Osteoblast (primary cell): ENCODE data around the gene OGFOD1. TPM values are rescaled to one million over a fixed set of nuclear protein-coding genes. Genes with fewer than 3 reads are reported as not detected.

ENCODE experiments used
- DNase-seq: peaks from one replicate; pipeline ENCODE4 v3.0.0; 2011; ENCODE audit warnings: low spot score, mixed read lengths; ENCODE audit not compliant: insufficient read length; ENCODE audit errors: missing footprints
- H2AFZ ChIP-seq: 2 replicates; pipeline ENCODE4 v1.6.0; 2011; ENCODE audit warnings: mild to moderate bottlenecking, low read length
- H3K27ac ChIP-seq: 2 replicates; pipeline ENCODE4 v1.5.1; 2011; ENCODE audit warnings: mild to moderate bottlenecking, low read depth, low read length, moderate library complexity
- H3K27me3 ChIP-seq: 2 replicates; pipeline ENCODE4 v1.6.0; 2012; ENCODE audit warnings: mild to moderate bottlenecking, control low read depth, inconsistent platforms, low read length, moderate library complexity; ENCODE audit not compliant: insufficient read depth
- H3K36me3 ChIP-seq: 2 replicates; pipeline ENCODE4 v1.5.1; 2011; ENCODE audit warnings: mild to moderate bottlenecking, low read length, control low read depth, moderate library complexity; ENCODE audit not compliant: insufficient read depth
- H3K4me1 ChIP-seq: 2 replicates; pipeline ENCODE4 v1.5.1; 2011; ENCODE audit warnings: mild to moderate bottlenecking, low read length, control low read depth, moderate library complexity; ENCODE audit not compliant: insufficient read depth
- H3K4me2 ChIP-seq: 2 replicates; pipeline ENCODE4 v1.6.0; 2011; ENCODE audit warnings: mild to moderate bottlenecking, low read length; ENCODE audit not compliant: insufficient read depth
- H3K4me3 ChIP-seq: fragments of 200-600 bp; sonication (generic); 3 replicates; pipeline ENCODE4 v1.5.1; 2012; ENCODE audit warnings: mild to moderate bottlenecking, low read length, inconsistent platforms; ENCODE audit not compliant: insufficient read depth
- H3K79me2 ChIP-seq: 2 replicates; pipeline ENCODE4 v1.6.0; 2012; ENCODE audit warnings: mild to moderate bottlenecking, low read length, control low read depth, inconsistent platforms; ENCODE audit not compliant: insufficient read depth
- H3K9me3 ChIP-seq: 2 replicates; pipeline ENCODE4 v1.5.1; 2011; ENCODE audit warnings: low read depth, low read length, control low read depth
- H4K20me1 ChIP-seq: 2 replicates; pipeline ENCODE4 v1.6.0; 2012; ENCODE audit warnings: mild to moderate bottlenecking, low read length, control low read depth; ENCODE audit not compliant: insufficient read depth
- total RNA-seq: library from RNA; depleted of rRNA; stranded (reverse); fragments of >200 nt; gene quantifications from 2 replicates; pipeline ENCODE4 v1.2.3, GENCODE V29; 2012
- TF ChIP-seq, protein P1 (sequence below): IDR thresholded peaks from 2 replicates; pipeline ENCODE4 v1.5.1; 2011; ENCODE audit warnings: mild to moderate bottlenecking, low read depth, low read length, moderate library complexity; ENCODE audit errors: extremely low read depth

The OGFOD1 gene
- total RNA-seq, 1 donor: 47.4 TPM

- peak; percentile 64 for DNase-seq
- Histone ChIP-seq H4K20me1 (peaks cover 28% of the 10 kb centered on the region), H3K36me3 (peaks cover 4% of the 10 kb centered on the region), H3K4me2 (no peak overlapping the region), H3K9me3 (no peaks in the 10 kb centered on the region), H3K27ac (no peak overlapping the region), H3K4me1 (peaks cover 18% of the 10 kb centered on the region), H3K4me3 (no peak overlapping the region), H3K79me2 (peaks cover 70% of the 10 kb centered on the region), H2AFZ (no peak overlapping the region), H3K27me3 (no peaks in the 10 kb centered on the region)
- TF ChIP-seq, protein P1, sequence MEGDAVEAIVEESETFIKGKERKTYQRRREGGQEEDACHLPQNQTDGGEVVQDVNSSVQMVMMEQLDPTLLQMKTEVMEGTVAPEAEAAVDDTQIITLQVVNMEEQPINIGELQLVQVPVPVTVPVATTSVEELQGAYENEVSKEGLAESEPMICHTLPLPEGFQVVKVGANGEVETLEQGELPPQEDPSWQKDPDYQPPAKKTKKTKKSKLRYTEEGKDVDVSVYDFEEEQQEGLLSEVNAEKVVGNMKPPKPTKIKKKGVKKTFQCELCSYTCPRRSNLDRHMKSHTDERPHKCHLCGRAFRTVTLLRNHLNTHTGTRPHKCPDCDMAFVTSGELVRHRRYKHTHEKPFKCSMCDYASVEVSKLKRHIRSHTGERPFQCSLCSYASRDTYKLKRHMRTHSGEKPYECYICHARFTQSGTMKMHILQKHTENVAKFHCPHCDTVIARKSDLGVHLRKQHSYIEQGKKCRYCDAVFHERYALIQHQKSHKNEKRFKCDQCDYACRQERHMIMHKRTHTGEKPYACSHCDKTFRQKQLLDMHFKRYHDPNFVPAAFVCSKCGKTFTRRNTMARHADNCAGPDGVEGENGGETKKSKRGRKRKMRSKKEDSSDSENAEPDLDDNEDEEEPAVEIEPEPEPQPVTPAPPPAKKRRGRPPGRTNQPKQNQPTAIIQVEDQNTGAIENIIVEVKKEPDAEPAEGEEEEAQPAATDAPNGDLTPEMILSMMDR: no peak
Observed at GRCh38 chr16:56514845-56515244, 63.5 kb downstream of the OGFOD1 start.

GRCh38 chr16:56515665-56516064 lies 64.3 kb downstream of the OGFOD1 start:
- H2AFZ ChIP-seq: no peak overlapping the region
- no peak overlapping the region for H3K4me2 ChIP-seq
- no peak overlapping the region for H3K4me3 ChIP-seq
- H3K27ac ChIP-seq: no peak overlapping the region
- peaks cover 28% of the 10 kb centered on the region for H4K20me1 ChIP-seq
- peaks cover 68% of the 10 kb centered on the region for H3K79me2 ChIP-seq
- H3K4me1 ChIP-seq: peaks cover 24% of the 10 kb centered on the region
- H3K9me3 ChIP-seq: no peaks in the 10 kb centered on the region
- no peaks in the 10 kb centered on the region for H3K27me3 ChIP-seq
- DNase-seq: no peak
- H3K36me3 ChIP-seq: no peaks in the 10 kb centered on the region
- TF ChIP-seq, protein P1: no peak

- Histone ChIP-seq H3K4me1 (peaks cover 24% of the 10 kb centered on the region), H3K4me3 (no peak overlapping the region), H3K36me3 (no peaks in the 10 kb centered on the region), H3K79me2 (peaks cover 65% of the 10 kb centered on the region), H4K20me1 (peaks cover 28% of the 10 kb centered on the region), H3K4me2 (no peak overlapping the region), H3K9me3 (no peaks in the 10 kb centered on the region), H3K27ac (no peak overlapping the region), H3K27me3 (no peaks in the 10 kb centered on the region), H2AFZ (no peak overlapping the region)
- TF ChIP-seq, protein P1: no peak
- peak; percentile 26 for DNase-seq
Observed at GRCh38 chr16:56517206-56517605, 65.9 kb downstream of the OGFOD1 start.

- Histone ChIP-seq H3K27ac (no peak overlapping the region), H3K27me3 (no peaks in the 10 kb centered on the region), H3K9me3 (no peaks in the 10 kb centered on the region), H4K20me1 (peaks cover 28% of the 10 kb centered on the region), H3K4me3 (peak overlapping the region; percentile 8), H3K36me3 (no peaks in the 10 kb centered on the region), H3K4me1 (peaks cover 24% of the 10 kb centered on the region), H3K4me2 (peak overlapping the region; percentile 90), H3K79me2 (peaks cover 53% of the 10 kb centered on the region), H2AFZ (no peak overlapping the region)
- DNase-seq: no peak
- TF ChIP-seq, protein P1: no peak
Observed at GRCh38 chr16:56518425-56518824, 67.1 kb downstream of the OGFOD1 start.
